Ascending aorta (tissue), 2 donors: ENCODE results near the gene MISFA. TPM values are rescaled to one million over a fixed set of nuclear protein-coding genes. Genes with fewer than 3 reads are reported as not detected.
"Not testable (repeated sequence)": the region's sequence is repeated elsewhere in the genome, so short reads cannot be mapped to it uniquely, and the experiment has no call there.

Experiments used
- DNase-seq, 2 donors: peaks; one replicate each; pipeline ENCODE4 v3.0.0-alpha.2; 2019; ENCODE audit warnings: low spot score in 2 of 2
- H3K27ac ChIP-seq, 2 donors: fragments of 200-600 bp; sonication (generic); one replicate each; pipeline ENCODE4 v1.5.1; 2016 to 2017; ENCODE audit warnings: mild to moderate bottlenecking in 1 of 2
- H3K27me3 ChIP-seq: fragments of 200-600 bp; sonication (generic); one replicate; pipeline ENCODE4 v1.5.1; 2017
- H3K36me3 ChIP-seq, 2 donors: fragments of 200-600 bp; sonication (generic); one replicate each; pipeline ENCODE4 v1.5.1; 2016
- H3K4me1 ChIP-seq, 2 donors: fragments of 200-600 bp; sonication (generic); one replicate each; pipeline ENCODE4 v1.5.1; 2016 to 2017; ENCODE audit warnings: mild to moderate bottlenecking in 1 of 2
- H3K4me3 ChIP-seq, 2 donors: fragments of 200-600 bp; sonication (generic); one replicate each; pipeline ENCODE4 v1.5.1; 2016 to 2017; ENCODE audit warnings: mild to moderate bottlenecking in 1 of 2
- H3K9me3 ChIP-seq, 2 donors: fragments of 200-600 bp; sonication (generic); one replicate each; pipeline ENCODE4 v1.5.1; 2016
- CTCF ChIP-seq, 3 experiments: fragments of 200-600 bp in 2 of 3; fragments of 450-650 bp in 1 of 3; sonication (generic) in 2 of 3; IDR thresholded peaks; one replicate each; pipeline ENCODE4 v1.5.1; 2016 to 2019; ENCODE audit warnings: antibody characterized with exemption in 3 of 3, mild to moderate bottlenecking in 1 of 3, moderate library complexity in 1 of 3
- intact Hi-C: fragments of 100-400 bp; cut with DNase I; formaldehyde crosslinking; loops from one replicate; pipeline ENCODE4 v1.15.1; 2023
- total RNA-seq: library from RNA; depleted of rRNA; stranded (reverse); fragments of >200 nt; gene quantifications from one replicate; pipeline ENCODE4 v1.1.0, GENCODE V29; 2016

The MISFA gene
- total RNA-seq, 1 donor from 2014 or later = not detected

- Histone ChIP-seq H3K36me3 (no peaks in the 10 kb centered on the region), H3K27me3 (no peaks in the 10 kb centered on the region), H3K9me3 (no peaks in the 10 kb centered on the region), H3K4me3 (no peak overlapping the region), H3K4me1 (no peaks in the 10 kb centered on the region), H3K27ac (no peak overlapping the region)
- no peak for TF ChIP-seq CTCF (IDR thresholded peaks at IDR 0.05)
- intact Hi-C loops = loop anchor here (5.0 kb wide), 1 partner anchor 39 kb away; no protein-coding TSS in a partner anchor
- no peak for DNase-seq
Measured at GRCh38 chr11:18641677-18642076, 42.1 kb downstream of the MISFA start.

GRCh38 chr11:18643034-18643433 is 43.4 kb downstream of the MISFA start:
- not testable (repeated sequence) for H3K4me3 ChIP-seq, H3K27me3 ChIP-seq, DNase-seq, H3K27ac ChIP-seq, H3K4me1 ChIP-seq, H3K9me3 ChIP-seq, H3K36me3 ChIP-seq
- intact Hi-C loops = loop anchor here (5.0 kb wide), 1 partner anchor 41 kb away; no protein-coding TSS in a partner anchor

- DNase-seq = no peak
- no peak overlapping the region for H3K4me3 ChIP-seq
- TF ChIP-seq CTCF (IDR thresholded peaks at IDR 0.05) = no peak
- H3K27ac ChIP-seq = no peak overlapping the region
- intact Hi-C loops = no loop called here
- no peaks in the 10 kb centered on the region for H3K27me3 ChIP-seq
- H3K9me3 ChIP-seq = no peaks in the 10 kb centered on the region
- H3K36me3 ChIP-seq = no peaks in the 10 kb centered on the region
- H3K4me1 ChIP-seq = no peaks in the 10 kb centered on the region
Measured at GRCh38 chr11:18650353-18650752, 50.8 kb downstream of the MISFA start.

GRCh38 chr11:18650859-18651557 is 51.4 kb downstream of the MISFA start:
- H3K9me3 ChIP-seq = no peaks in the 10 kb centered on the region
- DNase-seq = peak in 1 of 2 donors; percentile 72

More at GRCh38 chr11:18650859-18651557, 51.4 kb downstream of the MISFA start:
- peak; percentile 23 to 47 (median 28) for TF ChIP-seq CTCF (IDR thresholded peaks at IDR 0.05)
- Histone ChIP-seq H3K4me3 (no peak overlapping the region), H3K4me1 (no peaks in the 10 kb centered on the region), H3K27me3 (no peaks in the 10 kb centered on the region), H3K36me3 (no peaks in the 10 kb centered on the region), H3K27ac (no peak overlapping the region)
- intact Hi-C loops = no loop called here

Other genes starting within 250 kb of the MISFA start
- 422 TPM for gene LDHA, start 205.2 kb upstream of the MISFA start, total RNA-seq
- gene LDHC, start 187.5 kb upstream of the MISFA start, total RNA-seq = not detected
- gene LDHAL6A, start 143.9 kb upstream of the MISFA start, total RNA-seq = not detected
- gene TSG101, start 72.8 kb upstream of the MISFA start, total RNA-seq = 20.3 TPM
- gene UEVLD, start 11.1 kb upstream of the MISFA start, total RNA-seq = 10.1 TPM
- 7.8 TPM for gene SPTY2D1, start 34.6 kb downstream of the MISFA start, total RNA-seq
- gene TMEM86A, start 99.0 kb downstream of the MISFA start, total RNA-seq = 4.8 TPM
- gene IGSF22, start 126.4 kb downstream of the MISFA start, total RNA-seq = not detected
- 6.7 TPM for gene PTPN5, start 192.0 kb downstream of the MISFA start, total RNA-seq